HG02885 (cell line): Measurements from ENCODE around the gene FAM3D.

Source experiments
- ATAC-seq: cut with Tn5 transposase; IDR thresholded peaks from one replicate; pipeline ENCODE4 v1.9.1; 2021; ENCODE audit warnings: mild to moderate bottlenecking; ENCODE audit not compliant: unreplicated experiment, poor library complexity

Gene FAM3D

DNA sequence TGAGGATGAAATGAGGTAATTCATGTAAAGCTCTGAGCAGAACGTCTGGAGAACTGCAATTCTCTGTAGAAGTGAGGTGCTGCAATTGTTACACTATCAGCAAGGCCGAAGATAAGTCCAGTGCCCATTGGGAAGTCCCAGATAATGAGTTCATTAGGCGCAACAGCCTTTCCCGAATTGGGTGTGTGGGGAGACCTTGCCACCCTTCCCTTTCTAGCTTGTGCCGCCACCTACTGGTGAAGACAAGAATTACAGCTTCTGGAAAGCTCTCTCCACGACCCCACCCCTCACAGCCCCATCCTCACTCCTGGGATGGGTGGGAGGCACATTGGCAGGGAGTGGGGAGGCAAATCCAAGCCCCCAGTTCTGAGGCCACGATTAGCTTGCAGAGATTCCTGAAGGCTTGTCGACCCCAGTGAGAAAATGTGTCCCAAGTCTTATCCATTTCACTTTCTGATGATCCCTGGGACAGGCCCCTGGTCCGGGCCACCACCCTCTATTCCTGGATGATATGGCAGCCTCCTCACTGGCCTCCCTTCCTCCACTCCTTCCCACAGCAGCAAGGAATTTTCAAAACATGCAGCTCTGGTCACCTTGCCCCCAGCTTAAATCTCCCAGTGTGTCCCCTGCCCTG lies 36.4 kb downstream of the FAM3D start:
- ATAC-seq = no peak

DNA sequence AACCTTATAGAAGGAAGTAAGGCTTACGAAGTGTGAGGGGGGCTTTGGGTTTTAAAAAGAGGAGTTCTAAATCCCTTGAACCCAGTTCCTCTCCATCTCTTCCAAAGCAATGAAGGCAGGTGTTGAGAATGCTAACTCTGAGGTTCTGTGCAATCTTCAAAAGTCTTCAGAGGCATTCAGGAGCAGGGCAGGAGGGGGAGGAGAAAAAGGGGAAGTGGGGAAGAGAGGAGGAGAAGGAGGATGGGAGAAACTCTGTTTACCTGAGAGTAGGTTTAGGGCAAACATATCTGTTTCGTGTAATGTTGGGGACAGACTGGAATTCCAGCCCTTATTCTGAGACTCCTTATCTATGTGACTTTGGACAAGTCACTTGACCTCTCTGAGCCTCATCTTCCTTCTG lies 36.9 kb downstream of the FAM3D start:
- ATAC-seq = no peak

DNA sequence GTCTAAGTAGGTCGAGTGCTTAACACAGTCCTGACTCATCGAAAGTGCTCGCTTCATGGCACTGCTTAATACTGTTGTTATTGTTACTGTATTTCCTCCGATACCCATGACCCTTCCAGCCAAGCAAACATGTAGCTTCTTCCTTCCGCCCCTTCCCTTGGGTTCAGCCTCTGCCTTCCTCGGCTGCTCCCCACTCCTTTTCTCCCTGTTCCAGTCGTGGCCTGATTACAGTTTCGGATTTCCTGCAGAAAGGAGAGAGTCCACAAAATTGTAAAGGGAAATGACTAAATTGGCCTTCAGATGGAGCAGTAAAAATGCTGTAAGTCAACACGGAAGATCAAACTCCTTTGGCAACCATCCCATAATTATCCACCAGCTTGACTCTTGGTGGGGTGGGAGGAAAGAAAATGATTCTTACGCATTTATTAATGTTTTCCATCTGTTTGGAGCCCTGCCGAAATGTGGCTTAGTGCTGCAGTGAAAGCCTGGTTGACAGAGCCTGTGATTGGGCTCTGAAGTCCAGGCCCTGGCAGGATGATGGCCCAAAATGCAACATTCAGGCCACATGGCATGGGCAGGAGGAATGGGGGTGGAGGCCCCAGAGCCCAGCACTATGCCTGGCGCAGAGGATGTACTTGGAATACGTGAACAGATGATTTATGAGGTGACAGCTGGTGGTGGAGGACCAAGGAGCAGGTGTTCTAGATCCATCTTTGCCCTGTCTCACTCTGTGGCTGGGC lies 37.6 kb downstream of the FAM3D start:
- ATAC-seq = no peak

DNA sequence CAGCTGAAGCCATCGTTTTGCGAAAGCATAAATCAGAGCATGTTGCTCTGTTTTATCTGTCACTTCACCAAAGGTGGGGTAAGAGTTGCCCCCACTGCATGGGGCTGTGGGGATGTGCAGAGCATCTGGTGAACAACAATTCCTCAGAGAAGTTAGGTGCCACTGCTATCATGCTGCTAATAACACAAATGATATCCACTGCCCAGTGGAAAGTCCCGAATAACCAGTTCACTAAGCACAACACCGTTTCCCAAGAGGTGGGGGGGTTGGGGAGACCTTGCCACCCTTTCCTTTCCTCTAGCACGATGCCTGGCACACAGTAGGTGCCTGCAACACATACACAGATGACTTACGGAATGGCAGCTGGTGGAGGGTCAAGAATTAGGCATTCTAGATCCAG lies 38.6 kb downstream of the FAM3D start:
- ATAC-seq = no peak

DNA sequence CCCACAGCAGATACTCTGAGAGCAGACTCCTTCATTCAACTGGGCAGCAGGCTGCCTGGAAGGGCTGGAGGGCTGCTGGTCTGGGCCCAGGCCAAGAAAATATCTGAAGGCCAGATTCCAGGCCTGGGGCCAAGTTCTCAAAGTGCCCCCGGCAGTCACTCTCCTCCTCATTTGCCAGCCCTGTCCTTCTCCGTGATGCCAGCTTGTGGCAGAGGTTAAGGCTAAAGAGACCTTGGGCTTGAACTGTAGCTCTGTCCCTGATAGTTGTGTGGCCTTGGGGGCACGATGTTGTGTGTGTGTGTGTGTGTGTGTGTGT lies 39.0 kb downstream of the FAM3D start:
- ATAC-seq = no peak

DNA sequence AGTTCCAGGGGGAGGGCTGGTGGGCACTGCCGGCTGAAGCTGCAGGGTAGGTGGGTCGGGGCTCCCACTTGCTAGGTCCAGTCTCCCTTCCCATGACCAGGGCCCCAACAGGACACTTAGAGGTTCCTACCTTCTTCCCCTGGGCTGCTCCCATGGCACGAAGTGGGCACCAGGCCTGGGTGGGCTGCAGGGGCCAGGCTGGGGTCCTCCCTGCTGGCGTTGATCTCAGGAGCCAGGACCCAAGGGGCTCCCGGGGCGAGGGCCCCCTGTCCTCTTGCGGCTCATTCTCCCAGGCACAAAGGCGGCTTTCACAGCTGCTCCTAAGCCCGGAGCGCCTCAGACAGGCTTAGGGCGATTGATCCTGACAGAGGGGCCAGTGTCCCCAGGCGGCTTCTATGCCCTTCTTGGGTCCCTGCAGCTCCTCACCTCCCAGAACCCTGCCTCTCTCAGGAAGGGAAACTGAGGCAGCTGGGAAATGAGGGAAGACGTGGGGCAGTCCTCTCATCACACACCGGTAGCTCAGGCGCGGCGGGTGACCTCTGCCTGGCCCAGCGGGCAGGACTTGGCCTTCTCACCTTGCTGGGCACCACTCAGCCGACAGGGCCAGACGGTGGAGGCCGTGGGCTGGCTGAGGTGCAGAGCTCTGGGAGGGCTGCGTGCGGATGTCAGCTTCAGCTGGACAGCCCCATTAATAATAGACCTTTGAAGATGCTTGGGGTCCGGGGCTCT lies 39.6 kb downstream of the FAM3D start:
- ATAC-seq = no peak

DNA sequence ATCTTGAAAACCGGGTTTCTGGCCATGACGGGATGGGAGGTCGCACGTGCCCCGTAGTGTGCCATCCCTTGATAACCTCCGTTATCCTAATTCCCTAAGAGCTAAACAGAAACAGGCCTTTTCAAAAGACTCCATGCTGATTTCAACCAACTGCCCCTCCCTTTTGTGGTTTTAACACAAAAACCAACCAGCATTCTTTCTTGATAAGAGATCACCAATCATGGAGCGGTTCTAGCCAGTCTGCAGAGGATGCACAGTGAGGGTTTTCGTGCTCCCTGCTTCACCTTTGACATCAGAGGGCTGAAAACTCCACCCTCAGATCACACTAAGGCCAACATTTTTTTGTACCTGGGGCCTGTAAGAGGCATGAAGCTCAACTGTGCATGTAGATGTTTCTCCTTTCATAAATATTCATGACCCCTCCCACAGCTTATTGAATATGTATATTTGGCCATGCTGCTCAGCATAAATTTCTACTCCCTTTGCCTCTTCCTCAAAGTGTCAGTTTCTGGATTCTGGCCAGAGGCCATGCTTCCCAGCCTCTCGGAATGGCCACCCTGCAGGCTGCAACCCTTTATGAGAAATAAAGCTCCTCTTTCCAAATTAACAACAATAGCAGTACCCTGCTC lies 41.3 kb downstream of the FAM3D start:
- ATAC-seq = no peak

DNA sequence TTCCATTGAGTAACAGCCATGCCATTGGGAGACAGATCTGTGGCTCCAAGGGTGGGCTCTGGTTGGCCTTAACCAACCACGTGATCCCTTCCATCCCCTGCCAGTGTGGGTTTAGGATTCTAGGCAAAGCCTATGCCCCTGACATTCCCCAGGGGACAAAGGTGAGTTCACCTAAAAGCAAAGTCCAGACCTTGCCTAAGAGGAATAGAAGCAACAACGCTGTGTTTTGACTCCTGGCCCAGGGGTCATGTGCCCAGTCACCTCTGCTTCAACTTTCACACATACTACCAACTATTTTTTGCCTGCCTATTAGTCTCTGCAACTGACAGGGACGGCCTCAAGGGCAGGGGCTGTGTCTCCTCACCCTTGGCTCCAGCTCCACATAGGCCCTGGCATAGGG lies 42.0 kb downstream of the FAM3D start:
- no peak for ATAC-seq

DNA sequence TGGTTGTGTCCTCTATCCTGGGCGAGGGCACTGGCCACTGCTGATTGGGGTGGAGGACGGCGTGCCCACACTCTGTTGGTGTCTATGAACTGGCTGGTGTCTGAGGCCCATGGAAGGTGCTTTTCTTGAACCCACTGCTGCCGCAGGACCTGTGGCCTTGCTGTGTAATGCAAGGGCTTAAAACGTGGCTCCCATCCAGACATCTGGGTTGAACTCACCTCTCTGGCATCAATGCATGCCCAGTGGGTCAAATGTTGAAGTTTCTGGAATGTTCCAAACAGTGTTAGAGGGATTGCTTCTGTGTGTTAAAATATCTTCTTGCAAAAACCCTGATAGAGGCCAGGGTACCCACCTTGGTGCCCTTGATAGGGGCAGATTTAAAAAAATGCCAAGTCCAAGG lies 42.6 kb downstream of the FAM3D start:
- ATAC-seq = no peak

DNA sequence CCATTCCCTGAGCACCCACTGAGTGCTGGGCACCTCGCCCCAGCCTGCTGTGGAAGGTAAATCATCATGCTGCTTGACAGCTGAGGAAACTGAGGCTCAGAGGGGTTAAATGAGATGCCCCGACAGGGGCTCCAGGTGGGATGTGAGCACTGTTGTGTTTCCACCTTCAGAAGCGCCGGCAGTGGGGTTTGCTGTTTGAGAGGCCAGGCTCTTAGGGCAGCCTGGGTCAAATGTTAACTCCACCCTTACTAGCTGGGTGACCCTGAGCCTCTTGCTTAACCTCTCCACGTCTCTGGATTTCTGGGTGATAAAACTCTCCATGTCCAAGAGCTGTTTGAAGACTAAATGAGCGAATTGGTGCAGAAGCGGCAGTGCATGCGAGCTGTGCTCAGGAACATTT lies 43.1 kb downstream of the FAM3D start:
- ATAC-seq = no peak

DNA sequence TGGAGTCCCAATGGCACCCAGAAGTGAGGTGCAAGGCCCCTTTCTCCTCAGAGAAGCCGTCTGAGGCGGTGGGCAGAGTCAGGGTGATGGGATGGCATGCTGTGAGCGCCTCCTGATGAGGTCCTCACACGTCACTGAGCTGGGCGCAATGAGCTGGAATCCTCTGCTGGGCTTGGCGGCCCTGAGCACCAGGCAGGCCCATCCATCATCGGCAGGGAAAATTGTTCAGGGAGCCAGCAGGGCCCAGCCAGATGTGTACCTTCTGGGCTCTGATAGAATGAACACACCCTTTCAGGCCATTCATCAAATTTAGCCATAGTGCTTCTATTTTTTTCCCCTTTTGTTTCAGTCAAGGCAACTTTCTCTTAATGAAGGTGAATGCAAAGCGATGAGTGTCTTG lies 43.7 kb downstream of the FAM3D start:
- ATAC-seq = no peak

DNA sequence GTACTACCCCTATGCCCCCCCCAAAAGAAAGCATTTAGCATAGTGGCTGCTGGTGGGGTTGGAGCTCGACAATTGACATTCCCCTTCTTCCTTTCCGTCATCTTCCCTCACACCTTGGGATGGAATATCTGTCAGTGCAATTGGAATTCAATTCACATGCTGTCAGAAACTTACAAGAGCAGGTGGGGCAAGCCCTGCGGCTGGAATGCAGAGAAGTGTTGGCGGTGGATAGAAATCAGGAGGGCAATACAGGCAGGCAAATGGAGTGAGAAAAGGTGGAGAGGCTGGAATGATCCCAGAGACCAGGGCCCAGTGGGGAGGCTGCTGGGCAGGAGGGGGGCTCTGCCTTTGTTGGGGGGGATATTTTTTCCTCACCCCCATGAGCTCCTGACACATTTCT lies 44.1 kb downstream of the FAM3D start:
- no peak for ATAC-seq

DNA sequence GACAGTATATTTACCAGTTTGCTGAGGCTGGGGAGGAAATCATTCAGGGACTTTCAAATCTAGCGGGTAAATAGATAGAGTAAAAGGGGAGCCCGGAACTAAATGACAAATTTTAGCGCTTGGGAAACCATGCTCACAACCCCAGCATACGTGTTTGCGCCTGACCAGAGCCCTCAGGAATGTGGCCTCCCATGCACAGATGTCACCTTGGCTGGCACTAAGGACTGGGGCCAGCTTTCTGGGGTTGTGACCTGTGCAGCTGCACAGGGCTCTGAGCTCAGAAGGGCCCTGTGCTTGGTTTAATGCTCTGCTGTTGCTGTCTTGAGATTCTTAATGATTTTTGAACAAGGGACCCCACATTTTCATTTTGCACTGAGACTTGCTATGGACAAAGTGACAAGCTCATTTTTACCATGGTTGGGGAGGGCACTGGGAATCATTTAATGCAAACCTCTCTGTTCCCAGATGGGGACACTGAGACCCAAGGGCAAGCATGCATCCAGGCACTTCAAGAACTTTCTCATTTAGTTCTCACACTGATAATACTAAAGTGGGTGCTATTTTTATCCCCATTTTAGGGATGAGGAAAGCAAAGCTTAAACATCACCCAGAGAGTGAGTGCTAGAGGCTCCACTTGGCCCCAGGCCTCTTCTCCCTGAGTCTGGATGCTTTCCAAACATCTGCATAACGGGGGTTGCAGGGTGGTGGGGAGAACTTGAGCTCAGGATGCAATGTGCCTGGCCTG lies 45.3 kb downstream of the FAM3D start:
- ATAC-seq = no peak

DNA sequence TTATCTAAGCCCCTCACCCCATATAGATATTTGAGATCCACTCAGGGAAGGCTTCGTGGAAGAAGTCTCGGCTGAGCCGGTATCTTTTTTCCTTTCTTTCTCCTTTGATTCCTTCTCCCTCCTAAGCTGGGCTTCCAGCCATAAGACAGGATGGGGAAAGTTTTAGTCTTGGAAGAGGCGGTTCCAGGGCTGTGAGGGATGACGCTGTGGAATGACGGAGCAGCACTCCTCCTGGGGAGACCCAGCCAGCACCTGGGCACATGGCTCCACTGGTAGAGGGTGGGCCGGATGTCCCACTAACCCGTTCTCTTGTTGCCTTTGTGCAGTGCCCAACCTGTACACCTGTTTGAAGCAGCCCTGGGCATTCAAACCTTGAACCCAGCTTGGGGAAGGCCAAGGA lies 46.2 kb downstream of the FAM3D start:
- no peak for ATAC-seq

DNA sequence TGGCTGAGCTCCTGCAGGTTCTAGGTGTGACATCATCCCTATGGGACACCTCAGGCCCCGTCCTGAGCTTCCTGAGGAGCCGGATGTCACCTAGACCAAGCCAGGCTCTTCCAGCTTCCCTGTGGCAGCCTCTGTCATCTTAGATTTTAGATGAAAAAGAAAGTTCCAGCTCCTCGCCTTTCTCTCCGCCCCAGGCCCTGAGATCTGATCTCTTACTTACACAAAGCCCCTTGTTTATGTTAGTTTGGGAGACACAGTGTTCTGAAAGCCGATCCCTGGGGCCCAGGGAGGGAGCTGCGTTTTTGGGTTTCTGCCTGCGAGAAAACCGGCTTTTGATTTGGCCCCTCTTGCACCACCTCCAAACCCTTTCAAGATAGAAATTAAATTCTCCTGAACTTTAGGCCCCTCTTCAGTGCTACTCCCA lies 49.2 kb downstream of the FAM3D start:
- ATAC-seq = no peak

DNA sequence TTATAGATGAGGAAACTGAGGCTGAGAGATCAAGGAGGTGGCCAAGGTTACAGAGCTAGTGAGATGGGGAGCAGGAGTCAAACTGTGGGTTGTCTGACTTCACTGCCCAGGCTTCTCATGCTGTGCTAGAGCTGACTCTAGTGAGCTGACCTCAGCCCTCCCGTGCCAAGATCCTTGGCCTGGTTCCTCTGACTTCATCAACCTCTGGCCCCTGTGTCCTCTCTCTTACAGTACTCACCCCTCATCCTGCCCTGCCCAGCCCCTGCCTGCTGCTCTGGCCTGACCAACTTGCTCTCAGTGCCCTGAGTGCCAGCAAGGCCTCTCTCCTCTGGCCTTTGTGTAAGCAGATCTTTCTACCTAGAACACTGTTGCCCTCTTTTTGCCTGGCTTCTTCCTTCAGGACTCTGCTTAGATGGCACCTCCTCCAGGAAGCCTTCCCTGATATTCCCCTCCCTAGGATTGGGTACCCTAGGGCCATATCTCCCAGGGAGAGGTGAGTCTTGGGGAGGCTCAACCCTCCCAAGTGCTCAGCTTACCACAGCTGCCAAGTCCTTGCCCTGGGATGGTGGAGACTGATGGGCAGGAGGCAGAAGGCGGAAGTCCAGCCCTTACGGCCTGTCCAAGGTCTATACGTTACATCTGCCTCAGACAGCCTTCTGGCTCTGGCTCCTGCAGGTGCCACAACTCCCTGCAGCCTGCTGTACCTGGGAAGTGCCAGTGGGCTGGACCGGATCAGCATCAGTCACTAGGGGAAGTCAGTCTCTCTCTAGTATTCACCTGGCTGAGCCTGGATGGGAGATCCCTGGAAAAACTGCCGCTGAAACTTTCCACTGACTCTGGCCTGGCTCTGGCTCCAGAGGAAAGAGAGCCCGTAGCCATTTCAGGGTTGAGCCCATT lies 53.1 kb downstream of the FAM3D start:
- no peak for ATAC-seq

DNA sequence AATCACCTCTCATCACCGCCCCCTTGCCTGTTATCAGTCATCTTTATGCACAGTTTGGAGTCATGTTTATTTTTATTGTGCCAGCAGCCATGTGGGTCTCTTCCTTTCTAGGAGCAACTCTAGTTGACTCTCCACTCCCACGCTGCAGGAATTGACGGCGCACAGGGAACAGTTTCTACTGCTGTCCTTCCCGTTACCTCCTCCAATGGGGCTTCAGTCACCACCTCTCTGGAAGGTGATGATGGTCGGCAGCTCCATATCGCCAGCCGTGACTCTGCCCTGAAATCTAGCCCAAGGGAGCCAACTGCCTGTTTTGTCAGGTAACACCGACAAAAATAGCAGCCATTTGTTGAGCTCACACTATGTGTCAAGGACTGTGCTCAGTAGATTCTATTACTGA lies 53.7 kb downstream of the FAM3D start:
- ATAC-seq = no peak

DNA sequence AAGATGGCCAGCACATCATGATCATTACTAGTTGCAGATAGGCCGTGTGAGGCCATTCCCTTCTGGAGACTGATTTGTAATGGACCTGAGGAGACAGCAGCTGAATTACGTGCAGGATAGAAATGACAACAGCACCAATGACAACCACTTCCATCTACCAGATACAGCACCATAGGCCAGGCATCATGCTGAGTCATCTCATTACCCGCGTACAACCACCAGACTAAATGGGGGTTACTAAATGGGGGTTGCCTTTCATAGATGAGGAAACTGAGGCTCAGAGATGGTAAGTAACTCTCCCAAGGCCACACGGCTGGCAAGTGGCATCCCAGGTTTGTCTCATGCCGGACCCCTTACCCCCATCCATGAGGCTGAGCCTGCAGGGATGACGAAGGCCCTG lies 56.6 kb downstream of the FAM3D start:
- peak; percentile 84 for ATAC-seq

DNA sequence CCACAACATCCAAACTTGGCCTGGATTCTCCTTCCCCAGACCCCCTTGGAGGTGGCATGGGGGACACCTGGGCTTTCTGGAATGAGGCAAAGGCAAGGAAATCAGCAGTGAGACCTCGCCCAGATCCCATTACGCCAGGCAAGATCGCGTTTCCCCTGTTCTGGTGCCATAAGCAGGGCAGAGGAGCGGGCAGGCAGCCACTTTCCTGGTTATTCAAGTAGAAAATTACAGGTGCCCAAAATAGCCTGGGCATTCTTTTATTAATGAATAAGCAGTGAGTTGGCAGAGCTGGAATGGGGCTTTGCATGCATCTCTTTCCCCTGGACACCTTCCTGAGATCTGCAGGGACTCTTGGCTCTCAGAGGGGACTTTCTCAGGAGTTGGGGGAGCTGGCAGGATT lies 57.9 kb downstream of the FAM3D start:
- ATAC-seq = no peak

DNA sequence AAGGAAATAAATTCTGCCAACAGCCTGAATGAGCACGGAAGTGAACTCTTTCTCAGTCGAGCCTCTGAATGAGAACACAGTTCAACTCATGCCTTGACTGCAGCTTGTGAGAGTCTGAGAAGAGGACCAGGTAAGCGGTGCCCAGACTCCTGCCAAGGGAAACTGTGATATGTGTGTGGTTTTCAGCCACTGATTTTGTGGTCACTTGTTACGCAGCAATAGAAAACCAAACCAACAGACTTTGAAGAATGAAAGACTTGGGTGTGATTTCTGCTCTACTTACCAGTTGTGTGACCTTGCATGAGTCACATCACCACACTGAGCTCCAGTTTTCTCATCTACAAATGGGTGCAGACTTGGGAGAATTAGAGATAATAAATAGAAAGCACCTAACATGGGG lies 58.8 kb downstream of the FAM3D start:
- ATAC-seq = no peak
